Heart right ventricle (tissue), 16 donors: Measurements from ENCODE around the gene RARRES2. TPM values are rescaled to one million over a fixed set of nuclear protein-coding genes. Genes with fewer than 3 reads are reported as not detected.

Experiments used
- ATAC-seq, 8 donors: fragments of 200-7000 bp; cut with Tn5 transposase; one replicate each; pipeline ENCODE4 v1.9.1; 2020; ENCODE audit warnings: mild to moderate bottlenecking in 8 of 8, moderate library complexity in 8 of 8, moderate number of reproducible peaks in 1 of 8
- DNase-seq, 2 donors: peaks; one replicate each; pipeline ENCODE4 v3.0.0-alpha.2; 2020
- H3K27ac ChIP-seq, 10 donors: fragments of 200-600 bp; sonication (generic) in 2 of 10; one replicate each; pipeline versions ENCODE4 v1.5.0 to v1.8.0; 2020 to 2022; ENCODE audit warnings: mild to moderate bottlenecking in 3 of 10
- H3K27me3 ChIP-seq, 7 donors: fragments of 200-600 bp; one replicate each; pipeline ENCODE4 v1.8.0; 2021 to 2022; ENCODE audit warnings: mild to moderate bottlenecking in 2 of 7
- H3K36me3 ChIP-seq, 9 donors: fragments of 200-600 bp; sonication (generic) in 1 of 9; one replicate each; pipeline versions ENCODE4 v1.5.0 to v1.8.0; 2020 to 2022; ENCODE audit warnings: mild to moderate bottlenecking in 2 of 9
- H3K4me1 ChIP-seq, 9 donors: fragments of 200-600 bp; sonication (generic) in 1 of 9; one replicate each; pipeline versions ENCODE4 v1.5.0 to v1.8.0; 2020 to 2022; ENCODE audit warnings: mild to moderate bottlenecking in 4 of 9
- H3K4me3 ChIP-seq, 10 donors: fragments of 200-600 bp; sonication (generic) in 2 of 10; one replicate each; pipeline versions ENCODE4 v1.5.0 to v1.8.0; 2020 to 2022; ENCODE audit warnings: mild to moderate bottlenecking in 7 of 10, moderate library complexity in 2 of 10
- H3K9me3 ChIP-seq, 11 donors: fragments of 200-600 bp in 10 of 11; sonication (generic) in 2 of 11; one replicate each; pipeline versions ENCODE4 v1.5.0 to v1.8.0; 2013 to 2022; ENCODE audit warnings: mild to moderate bottlenecking in 2 of 11, control low read depth in 1 of 11, moderate library complexity in 1 of 11
- CTCF ChIP-seq, 9 donors: fragments of 200-600 bp; sonication (generic) in 2 of 9; IDR thresholded peaks; one replicate each; pipeline versions ENCODE4 v1.5.0 to v1.8.0; 2021 to 2022; ENCODE audit warnings: antibody characterized with exemption in 9 of 9, mild to moderate bottlenecking in 5 of 9, moderate library complexity in 1 of 9
- WGBS, 2 donors: extraction: QIAGEN DNeasy Blood & Tissue Kit; methylation state at CpG; one replicate each; pipeline ENCODE4 v1.1.7; 2013; ENCODE audit warnings: inconsistent platforms in 1 of 2; 5-methylcytosine and 5-hydroxymethylcytosine counted together
- intact Hi-C, 10 donors: fragments of 100-400 bp; cut with DNase I; formaldehyde crosslinking; loops; one replicate each; pipeline versions ENCODE4 v1.11.1 to v1.14.2; 2022
- polyA plus RNA-seq, 2 donors: library from polyadenylated mRNA; stranded (reverse); fragments of 200-250 nt; gene quantifications; one replicate each; pipeline ENCODE4 v1.2.3, GENCODE V29; 2013
- total RNA-seq, 10 donors: library from RNA; stranded (reverse); fragmentation: NEBNext Ultra II Directional in 3 of 10; extraction: Animal tissue kit (Norgen Biotek cat#: 25700) in 3 of 10; gene quantifications; one replicate each; pipeline versions ENCODE4 v1.2.1 to v1.2.4, GENCODE V29; 2021 to 2023
- donor health status: Arrhythmogenic right ventricular cardiomyopathy.
- donor health status: ischemic (EF 13 %, LVEDD 7.1; RV severe dilation, severe dysfunction).
- donor health status: healthy with polysubstance abuse.
- donor health status: DM: no; HTN: yes; CAD: no.
- donor health status: DM: no; HTN: no; CAD: no.
- donor health status: ischemic (EF 25% LVEDD 6.9; RV normal size, moderate dysfunction).
- donor health status: ischemic (EF 25% LVEDD 5.7; RV mildly dilated, moderate dysfunction).
- donor health status: healthy.
- donor health status: DM: yes; HTN: yes; CAD: no.
- donor health status: Ischemic cardiomyopathy.
- donor health status: ischemic (EF 35%, LVEDD 5.7; RV mildly dilated, moderate dysfunction).
- donor health status: nonischemic (EF 11% LVEDD 7.7; RV severe dilation, severe dysfunction).
- donor health status: DM: yes; HTN: yes; CAD: no.
- donor health status: PGD.
- donor health status: ischemic (EF 29% LVEDD 5.4; RV normal size, mild dysfunction).
- donor health status: nonischemic (EF 23%, LVEDD 6.1; RV moderate dilation, normal function).

The RARRES2 gene
- total and polyA plus RNA-seq, 12 donors = 6.7 to 33.0 (median 18.4) TPM

GRCh38 chr7:150333659-150334058, 7.8 kb downstream of the RARRES2 start:
- no peaks in the 10 kb centered on the region for H3K9me3 ChIP-seq
- peaks cover 0 to 7% (median 0%) of the 10 kb centered on the region in 9 donors for H3K4me1 ChIP-seq
- intact Hi-C loops = no loop called here
- peaks cover 0 to 23% (median 0%) of the 10 kb centered on the region in 9 donors for H3K36me3 ChIP-seq
- ATAC-seq (no peak), DNase-seq (no peak)
- no peak for TF ChIP-seq CTCF (IDR thresholded peaks at IDR 0.05)
- H3K27ac ChIP-seq = no peak overlapping the region
- H3K27me3 ChIP-seq = no peaks in the 10 kb centered on the region
- 94 to 96% methylated on average over 10 of the region's 10 CpGs for WGBS, 2 donors
- no peak overlapping the region for H3K4me3 ChIP-seq

- H3K27ac ChIP-seq = no peak overlapping the region
- H3K4me3 ChIP-seq = no peak overlapping the region
- no peak for ATAC-seq
- no peak for TF ChIP-seq CTCF (IDR thresholded peaks at IDR 0.05)
- no peak for DNase-seq
- intact Hi-C loops = no loop called here
- no peaks in the 10 kb centered on the region for H3K27me3 ChIP-seq
- peaks cover 0 to 7% (median 0%) of the 10 kb centered on the region in 9 donors for H3K4me1 ChIP-seq
- no peaks in the 10 kb centered on the region for H3K9me3 ChIP-seq
- WGBS, 2 donors = 94% methylated on average over 18 of the region's 18 CpGs
- H3K36me3 ChIP-seq = peaks cover 0 to 27% (median 0%) of the 10 kb centered on the region in 9 donors
Observed at GRCh38 chr7:150332852-150333635, 8.4 kb downstream of the RARRES2 start.

- no peak overlapping the region for H3K27ac ChIP-seq
- H3K4me1 ChIP-seq = peaks cover 0 to 1% (median 0%) of the 10 kb centered on the region in 9 donors
- DNase-seq (no peak), ATAC-seq (no peak)
- no peak for TF ChIP-seq CTCF (IDR thresholded peaks at IDR 0.05)
- H3K27me3 ChIP-seq = no peaks in the 10 kb centered on the region
- H3K4me3 ChIP-seq = no peak overlapping the region
- intact Hi-C loops = no loop called here
- H3K9me3 ChIP-seq = no peaks in the 10 kb centered on the region
- H3K36me3 ChIP-seq = peaks cover 0 to 32% (median 0%) of the 10 kb centered on the region in 9 donors
- 93 to 95% methylated on average over 19 of the region's 19 CpGs for WGBS, 2 donors
Observed at GRCh38 chr7:150330211-150330885, 11.1 kb downstream of the RARRES2 start.

DNA sequence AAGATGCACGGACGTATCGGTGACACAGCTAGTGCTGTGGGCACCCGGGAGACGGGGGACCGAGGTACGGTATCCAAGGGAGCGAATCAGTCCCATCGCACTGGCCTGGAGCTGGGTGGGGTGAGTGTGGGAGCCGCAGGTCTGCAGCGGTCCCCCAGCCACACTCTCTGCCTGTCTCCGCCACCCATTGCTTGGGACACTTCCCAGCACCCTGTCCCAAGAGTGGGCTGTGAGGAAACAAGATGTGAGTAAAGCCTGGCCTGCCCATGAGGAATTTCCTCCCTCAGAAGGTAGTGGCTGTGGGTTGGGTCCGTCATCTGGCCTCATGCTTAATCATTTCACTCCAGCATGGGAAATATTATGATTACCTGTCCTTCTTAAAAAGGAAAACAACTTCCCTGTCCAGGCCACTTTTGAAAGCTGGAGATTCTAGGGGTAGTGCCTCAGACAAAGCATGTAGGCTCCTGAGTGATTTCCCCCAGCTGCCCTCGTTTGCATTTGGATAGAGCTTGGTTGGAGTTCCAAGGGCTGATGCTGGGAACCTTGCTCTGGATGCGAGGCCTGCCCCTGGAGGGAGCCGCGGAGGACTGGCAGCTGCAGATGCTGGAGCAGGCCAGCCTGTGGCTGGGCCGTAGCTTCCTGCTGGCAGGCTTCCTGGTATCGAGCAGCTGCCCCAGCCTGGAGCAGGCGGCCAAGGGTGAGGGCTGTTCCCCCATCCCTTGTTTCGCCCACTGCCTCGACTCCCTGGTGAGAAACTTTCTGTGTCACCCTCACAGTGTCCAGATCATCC, 11.9 kb downstream of the RARRES2 start:
- ATAC-seq = no peak
- no peak overlapping the region for H3K4me3 ChIP-seq
- no peaks in the 10 kb centered on the region for H3K9me3 ChIP-seq
- H3K36me3 ChIP-seq = peaks cover 0 to 32% (median 0%) of the 10 kb centered on the region in 9 donors
- TF ChIP-seq CTCF (IDR thresholded peaks at IDR 0.05) = no peak
- WGBS, 2 donors = 81% methylated on average over 22 of the region's 22 CpGs
- H3K27ac ChIP-seq = no peak overlapping the region
- H3K27me3 ChIP-seq = no peaks in the 10 kb centered on the region
- intact Hi-C loops = no loop called here
- H3K4me1 ChIP-seq = peaks cover 0 to 8% (median 0%) of the 10 kb centered on the region in 9 donors
- no peak for DNase-seq
